HG02610 (cell line): ENCODE measurements around the gene ARMC5.
A peak's percentile ranks its signal among the peaks of the same experiment; 100 is the strongest.
"Not testable (repeated sequence)": the region's sequence is repeated elsewhere in the genome, so short reads cannot be mapped to it uniquely, and the experiment has no call there.

Source experiments
- ATAC-seq: cut with Tn5 transposase; IDR thresholded peaks from one replicate; pipeline ENCODE4 v1.9.1; 2021; ENCODE audit warnings: mild to moderate bottlenecking, moderate library complexity; ENCODE audit not compliant: unreplicated experiment

Gene ARMC5

DNA sequence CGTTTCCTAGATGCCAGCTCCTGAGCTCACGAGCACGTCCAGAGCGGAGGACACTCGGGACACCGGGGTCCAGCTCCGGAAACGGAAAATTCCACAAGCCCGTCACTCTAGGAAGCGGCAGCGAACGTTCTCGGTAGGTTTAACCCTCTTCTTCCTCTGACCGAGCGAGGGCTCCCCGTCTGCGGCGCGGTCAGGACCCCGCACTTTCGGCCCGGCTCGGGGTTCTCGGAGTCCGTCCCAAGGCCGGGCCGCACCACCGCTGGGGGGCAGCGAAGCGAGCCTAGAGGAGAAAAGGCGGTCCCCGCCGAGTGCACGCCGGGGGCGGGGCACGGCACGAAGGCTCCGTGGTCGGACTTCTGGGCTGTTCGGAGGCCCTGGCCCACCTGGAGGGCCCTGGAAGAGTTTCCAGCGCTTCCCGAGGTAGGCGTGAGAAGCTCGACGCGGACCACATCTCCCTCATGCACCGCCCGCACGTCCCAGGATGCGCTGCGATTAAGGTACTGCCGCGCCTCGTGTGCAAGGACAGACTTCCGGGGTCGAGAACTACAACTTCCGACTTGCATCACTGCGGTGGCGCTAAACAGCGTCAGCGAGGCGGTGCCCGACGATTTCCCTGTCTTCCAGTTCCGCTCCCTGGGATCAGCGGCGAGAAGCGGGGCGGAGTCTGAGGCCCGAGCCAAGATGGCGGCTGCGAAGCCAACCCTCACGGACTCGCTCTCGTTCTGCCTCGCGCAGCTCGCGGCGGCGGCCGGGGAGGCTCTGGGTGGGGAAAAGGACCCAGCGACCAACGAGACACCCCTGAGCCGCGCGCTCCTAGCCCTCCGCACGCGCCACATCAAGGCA lies at the start of gene ARMC5:
ARMC5 (plus strand) TSS at position 658 of the 843 bp plus-strand sequence; CDS start at position 682, 24 bp downstream.
- peak; percentile 77 for ATAC-seq

DNA sequence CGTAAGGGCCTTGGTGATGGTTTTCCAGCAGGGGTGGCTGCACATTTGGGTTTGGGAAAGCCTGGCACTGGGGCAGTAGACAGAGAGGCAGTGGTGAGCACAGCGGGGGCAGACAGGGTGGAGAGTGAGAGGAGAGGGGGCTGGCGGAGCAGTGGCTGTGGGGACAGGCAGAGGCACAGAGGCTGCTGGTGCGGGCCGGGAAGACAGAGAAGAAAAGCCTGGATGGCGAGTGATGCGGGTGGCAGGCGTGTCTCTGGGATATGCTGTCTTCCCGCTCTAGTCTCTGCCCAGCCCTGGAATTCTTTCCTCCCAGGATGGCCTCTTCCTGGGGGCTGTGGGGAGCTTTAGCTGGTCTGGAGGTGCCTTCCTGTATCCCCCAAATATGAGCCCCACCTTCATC lies 49.2 kb upstream of the ARMC5 start:
- no peak for ATAC-seq

- ATAC-seq = no peak
These were observed 48.1 kb upstream of the ARMC5 start for GRCh38 chr16:31411024-31411844.

- ATAC-seq = no peak
These were observed 46.6 kb upstream of the ARMC5 start for GRCh38 chr16:31412750-31413149.

GRCh38 chr16:31413381-31413780 lies 45.9 kb upstream of the ARMC5 start:
- no peak for ATAC-seq

GRCh38 chr16:31413943-31414342 lies 45.4 kb upstream of the ARMC5 start:
- no peak for ATAC-seq

- ATAC-seq = no peak
These were observed 44.6 kb upstream of the ARMC5 start for GRCh38 chr16:31414706-31415105.

- no peak for ATAC-seq
These were observed 42.9 kb upstream of the ARMC5 start for GRCh38 chr16:31416371-31416770.

GRCh38 chr16:31417036-31417435 lies 42.3 kb upstream of the ARMC5 start:
- not testable (repeated sequence) for ATAC-seq

GRCh38 chr16:31417916-31418315 lies 41.4 kb upstream of the ARMC5 start:
- no peak for ATAC-seq

DNA sequence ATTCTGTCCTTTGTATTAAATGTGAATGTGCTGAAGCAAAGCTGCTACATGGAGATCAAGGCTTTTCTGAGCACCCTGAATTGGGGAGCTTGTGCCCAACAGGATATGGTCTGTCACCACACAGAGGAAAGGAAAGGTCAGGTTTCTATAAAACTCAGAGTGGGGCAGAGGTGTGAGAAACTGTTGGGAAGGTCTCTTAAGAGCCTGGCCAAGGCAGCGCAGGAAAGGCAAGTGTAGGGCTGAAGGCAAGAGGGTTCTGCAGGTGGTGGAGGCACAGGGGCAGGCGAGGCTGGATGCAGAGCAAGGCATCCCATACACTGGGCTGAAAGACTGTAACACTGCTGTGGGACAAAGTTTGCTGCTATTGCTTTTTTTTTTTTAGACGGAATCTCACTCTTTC lies 39.3 kb upstream of the ARMC5 start:
- no peak for ATAC-seq

- peak; percentile 87 for ATAC-seq
These were observed 37.7 kb upstream of the ARMC5 start for GRCh38 chr16:31421587-31421986.

GRCh38 chr16:31423241-31423640 lies 36.1 kb upstream of the ARMC5 start:
- ATAC-seq = no peak

DNA sequence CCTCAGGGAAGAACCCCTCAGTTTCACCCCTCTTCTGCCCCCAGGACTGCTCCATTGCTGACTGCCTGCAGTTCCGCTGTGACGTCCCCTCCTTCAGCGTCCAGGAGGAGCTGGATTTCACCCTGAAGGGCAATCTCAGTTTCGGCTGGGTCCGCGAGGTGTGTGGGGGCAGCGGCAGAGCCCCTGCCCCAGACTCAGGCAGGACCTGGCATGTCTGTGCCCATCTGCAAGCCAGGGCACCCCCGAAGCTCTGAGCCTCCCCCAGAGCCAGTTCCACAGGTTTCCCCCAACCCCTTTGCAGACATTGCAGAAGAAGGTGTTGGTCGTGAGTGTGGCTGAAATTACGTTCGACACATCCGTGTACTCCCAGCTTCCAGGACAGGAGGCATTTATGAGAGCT lies 35.5 kb upstream of the ARMC5 start:
- ATAC-seq = no peak

DNA sequence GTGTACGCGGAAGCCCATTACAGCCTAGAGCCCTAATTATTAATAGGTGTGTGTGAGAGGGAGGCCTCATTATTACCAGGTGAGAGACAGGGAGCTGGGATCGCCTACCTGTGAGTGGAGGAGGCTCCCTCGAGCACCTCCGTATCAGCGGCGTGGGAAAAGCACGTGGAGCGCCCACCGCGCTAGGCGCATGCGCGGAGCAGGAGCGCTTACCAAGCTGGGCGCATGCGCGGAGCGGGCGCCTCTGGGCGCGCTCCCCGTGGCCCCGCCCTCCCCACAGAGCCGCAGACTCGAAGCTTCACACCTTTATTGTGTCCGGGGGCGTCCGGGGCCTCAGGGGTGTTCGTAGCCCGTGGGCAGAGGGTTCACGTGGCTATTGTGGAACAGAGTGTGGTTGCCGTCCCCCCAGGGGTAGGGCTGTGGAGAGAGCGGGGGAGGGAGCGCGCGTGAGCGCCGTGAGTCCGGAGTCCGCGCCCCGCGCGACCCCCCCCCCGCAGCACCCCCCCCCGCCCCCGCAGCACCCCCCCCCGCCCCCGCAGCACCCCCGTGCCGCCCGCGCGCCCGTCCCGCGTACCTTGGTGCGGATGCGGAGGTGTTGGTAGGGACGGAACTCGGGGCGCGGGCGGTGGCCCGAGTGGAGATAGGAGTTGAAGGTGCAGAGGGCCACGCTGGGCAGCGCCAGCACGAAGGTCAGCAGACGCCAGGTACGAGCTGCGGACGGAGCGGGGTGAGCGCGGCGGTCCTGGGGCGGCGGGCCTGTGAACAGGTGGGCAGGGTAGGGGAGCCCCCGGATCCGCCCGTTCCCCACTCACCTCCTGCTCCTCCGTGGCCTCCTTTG lies 31.6 kb upstream of the ARMC5 start:
- ATAC-seq = no peak

DNA sequence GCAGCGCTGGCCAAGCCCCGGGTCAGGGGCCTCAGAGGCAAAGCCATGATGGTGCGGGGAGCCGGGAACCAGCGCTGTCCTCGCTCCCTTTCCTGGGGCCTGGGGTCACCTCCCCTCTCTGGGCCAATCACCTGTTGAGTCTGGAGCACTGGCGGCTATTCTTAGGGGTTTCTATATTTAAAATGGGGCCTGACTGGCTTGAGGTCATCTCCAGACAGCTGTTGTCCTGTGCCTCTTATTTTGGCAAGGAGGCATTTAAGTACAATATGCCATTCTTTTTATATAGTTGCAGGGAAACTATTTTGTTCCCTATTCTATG lies 31.1 kb upstream of the ARMC5 start, which contains the start of gene COX6A2:
COX6A2 (minus strand) TSS at position 82 of the 319 bp plus-strand sequence; CDS start at position 47, 35 bp downstream.
- no peak for ATAC-seq

DNA sequence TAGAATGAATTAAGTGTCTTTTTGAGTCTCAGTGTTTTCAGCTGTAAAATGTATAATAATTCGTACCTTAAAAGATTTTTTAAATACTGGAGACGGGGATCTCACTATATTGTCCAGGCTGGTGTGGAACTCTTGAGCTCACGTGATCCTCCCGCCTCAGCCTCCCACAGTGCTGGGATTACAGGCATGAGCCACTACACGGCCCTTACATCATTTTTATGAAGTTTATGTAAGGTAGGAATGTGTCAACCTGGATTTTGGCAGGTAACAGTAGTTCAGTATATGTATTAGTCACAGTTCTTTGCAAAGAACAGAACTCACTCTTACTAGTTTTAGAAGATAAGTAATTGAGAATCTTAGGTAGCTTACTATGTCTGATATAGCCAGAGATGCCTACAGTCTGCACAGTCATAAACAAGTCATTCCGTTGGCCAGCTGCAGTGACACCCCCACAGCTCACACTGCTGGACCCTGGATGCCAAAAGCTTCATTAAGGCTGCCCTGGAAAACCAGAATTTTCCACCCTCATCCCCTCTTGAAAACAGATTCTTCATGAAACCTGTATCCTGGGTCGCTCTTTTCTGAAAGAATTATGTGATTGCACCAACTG lies 30.6 kb upstream of the ARMC5 start:
- ATAC-seq = no peak

DNA sequence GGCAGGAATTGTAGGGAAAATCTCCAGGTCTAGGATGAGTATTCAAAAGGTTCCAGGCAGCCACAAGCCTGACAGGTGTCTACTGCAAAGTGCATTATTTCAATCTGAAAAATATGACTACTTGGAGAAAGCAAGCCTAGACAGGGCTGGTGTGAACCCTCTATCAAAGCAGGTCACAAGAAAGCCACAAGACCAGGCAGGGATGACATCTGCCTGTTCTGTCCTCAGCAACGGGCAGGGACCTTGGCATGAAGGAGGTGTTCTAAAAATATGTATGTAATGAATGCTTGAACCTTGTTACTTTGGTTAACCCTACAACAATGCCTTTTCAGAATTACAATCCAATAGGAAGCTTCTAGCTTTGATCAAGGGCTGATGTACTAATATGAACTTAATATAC lies 30.0 kb upstream of the ARMC5 start:
- ATAC-seq = no peak

DNA sequence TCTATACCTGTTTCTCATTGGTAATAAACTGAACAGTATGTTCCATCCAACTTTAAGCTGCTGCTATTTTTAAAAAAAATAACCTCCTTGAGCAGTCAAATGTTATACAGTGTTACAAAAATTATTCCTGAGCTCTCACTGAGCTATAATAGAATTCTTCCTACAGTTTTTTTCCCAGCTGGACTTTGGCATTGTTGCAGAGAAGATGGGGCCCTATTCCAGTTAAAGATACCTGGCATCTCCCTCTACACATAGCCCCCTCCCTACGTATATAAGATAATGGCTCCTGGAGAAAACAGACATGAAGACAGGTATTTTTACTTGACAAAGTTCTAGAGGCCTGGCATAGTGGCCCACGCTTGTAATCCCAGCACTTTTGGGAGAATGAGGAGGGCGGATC lies 29.5 kb upstream of the ARMC5 start:
- no peak for ATAC-seq

GRCh38 chr16:31430380-31431052 lies 28.8 kb upstream of the ARMC5 start:
- no peak for ATAC-seq
